M059J (cell line): Measurements from ENCODE around the gene PMM2. TPM values are rescaled to one million over a fixed set of nuclear protein-coding genes. Genes with fewer than 3 reads are reported as not detected.
"Not testable (repeated sequence)": the region's sequence is repeated elsewhere in the genome, so short reads cannot be mapped to it uniquely, and the experiment has no call there.

Experiments used
- DNase-seq: peaks from one replicate; pipeline ENCODE4 v3.0.0-alpha.2; 2012; ENCODE audit warnings: low read depth
- total RNA-seq: library from RNA; depleted of rRNA; stranded (reverse); fragments of >200 nt; shearing (Covaris generic); gene quantifications from 2 replicates; pipeline ENCODE4 v1.2.3, GENCODE V29; 2014

PMM2 gene
- total RNA-seq, 1 experiment from 2014 or later = 61.0 TPM

GRCh38 chr16:8782673-8783072 lies 15.0 kb upstream of the PMM2 start:
- no peak for DNase-seq

- DNase-seq = no peak
Observed at GRCh38 chr16:8785408-8785807, 12.2 kb upstream of the PMM2 start.

- not testable (repeated sequence) for DNase-seq
Observed at GRCh38 chr16:8786316-8786715, 11.3 kb upstream of the PMM2 start.

GRCh38 chr16:8788578-8789172 lies 9.0 kb upstream of the PMM2 start:
- DNase-seq = no peak

GRCh38 chr16:8795091-8795490 lies 2.5 kb upstream of the PMM2 start:
- DNase-seq = no peak

GRCh38 chr16:8795818-8796217 lies 1.8 kb upstream of the PMM2 start:
- DNase-seq = no peak

- DNase-seq = no peak
Observed at GRCh38 chr16:8796469-8797363, 923 bp upstream of the PMM2 start.

- peak; percentile 40 for DNase-seq
Observed at GRCh38 chr16:8798174-8798527, 512 bp downstream of the PMM2 start.

- no peak for DNase-seq
Observed at GRCh38 chr16:8798535-8799157, 1.0 kb downstream of the PMM2 start.

- DNase-seq = no peak
Observed at GRCh38 chr16:8801701-8802100, 4.1 kb downstream of the PMM2 start.

GRCh38 chr16:8803733-8804132 lies 6.1 kb downstream of the PMM2 start:
- DNase-seq = not testable (repeated sequence)

- no peak for DNase-seq
Observed at GRCh38 chr16:8804313-8804712, 6.7 kb downstream of the PMM2 start.

GRCh38 chr16:8806272-8806983 lies 8.8 kb downstream of the PMM2 start:
- DNase-seq = no peak

GRCh38 chr16:8807189-8807588 lies 9.6 kb downstream of the PMM2 start:
- DNase-seq = no peak

- DNase-seq = no peak
Observed at GRCh38 chr16:8808009-8808408, 10.4 kb downstream of the PMM2 start.

GRCh38 chr16:8808613-8809353 lies 11.1 kb downstream of the PMM2 start:
- DNase-seq = no peak

- no peak for DNase-seq
Observed at GRCh38 chr16:8812162-8812843, 14.7 kb downstream of the PMM2 start.

- no peak for DNase-seq
Observed at GRCh38 chr16:8814095-8814806, 16.6 kb downstream of the PMM2 start.

- DNase-seq = no peak
Observed at GRCh38 chr16:8816967-8817655, 19.5 kb downstream of the PMM2 start.
